Measurements from ENCODE around the gene STIM1.
"Not testable (repeated sequence)": the region's sequence is repeated elsewhere in the genome, so short reads cannot be mapped to it uniquely, and the experiment has no call there.

Gene STIM1

GRCh38 chr11:3886985-3887384, 31.5 kb downstream of the STIM1 start:
- no peak for DNase-seq

GRCh38 chr11:3888876-3889275, 33.4 kb downstream of the STIM1 start:
- DNase-seq, result no peak

DNA sequence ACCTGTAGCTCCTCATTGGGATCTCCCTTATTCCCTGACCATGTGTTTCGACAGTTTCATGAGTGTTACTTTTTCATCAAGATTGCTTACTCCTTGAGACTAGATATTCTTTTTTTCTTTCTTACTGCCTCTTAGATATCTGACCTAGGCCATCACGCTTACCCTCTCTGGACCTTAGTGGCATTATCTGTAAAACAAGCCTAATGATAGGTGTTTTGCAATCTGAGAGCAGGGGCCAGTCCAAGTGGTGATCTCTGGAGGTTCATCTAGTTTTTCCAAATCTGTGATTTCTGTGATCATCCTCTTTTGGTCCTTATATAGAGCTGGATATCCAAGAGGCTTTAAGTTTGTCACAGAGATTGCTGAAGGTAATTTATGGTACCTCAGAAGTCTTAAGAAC, 34.5 kb downstream of the STIM1 start:
- DNase-seq, result no peak

- no peak for DNase-seq
These were observed 35.3 kb downstream of the STIM1 start for GRCh38 chr11:3890806-3891205.

- no peak for DNase-seq
These were observed 36.3 kb downstream of the STIM1 start for GRCh38 chr11:3891751-3892150.

GRCh38 chr11:3892156-3892555, 36.7 kb downstream of the STIM1 start:
- no peak for DNase-seq

DNA sequence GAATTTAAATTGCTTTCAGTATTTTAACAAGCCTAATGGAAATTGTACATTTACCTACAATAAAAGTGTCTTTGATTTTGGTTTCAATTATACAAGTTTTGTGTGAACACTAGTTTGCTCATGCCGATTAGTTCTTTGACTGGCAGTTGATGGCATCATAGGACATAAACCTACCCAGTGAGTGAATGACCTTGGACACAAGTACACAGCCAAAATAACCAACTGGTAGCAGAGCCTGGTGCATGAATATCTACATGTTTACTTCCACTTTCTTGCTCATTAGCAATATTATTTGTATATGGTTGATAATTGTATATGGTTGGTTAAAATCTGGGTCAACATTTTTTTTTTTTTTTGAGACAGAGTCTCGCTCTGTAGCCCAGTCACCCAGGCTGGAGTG, 37.8 kb downstream of the STIM1 start:
- DNase-seq, result no peak

GRCh38 chr11:3894128-3894731, 38.8 kb downstream of the STIM1 start:
- no peak for DNase-seq

DNA sequence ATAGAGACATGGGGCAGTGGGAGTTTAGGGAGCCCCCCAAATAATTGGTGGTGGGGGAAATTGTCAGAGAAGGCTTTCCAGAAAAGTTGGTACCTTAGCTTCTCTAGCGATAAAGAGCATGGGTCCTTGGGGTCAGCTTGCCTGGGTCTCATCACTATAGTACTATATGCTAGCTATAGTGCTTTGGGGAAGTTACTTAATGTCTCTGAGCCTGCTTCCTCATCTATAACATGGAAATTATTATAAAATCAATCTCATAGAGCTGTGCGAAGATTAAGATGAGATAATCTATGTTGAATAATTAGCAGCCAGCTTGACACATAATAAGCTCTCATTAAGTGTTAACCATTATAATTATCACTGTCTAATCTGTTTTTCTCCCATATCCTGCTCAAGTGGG, 41.2 kb downstream of the STIM1 start:
- DNase-seq, result no peak

DNA sequence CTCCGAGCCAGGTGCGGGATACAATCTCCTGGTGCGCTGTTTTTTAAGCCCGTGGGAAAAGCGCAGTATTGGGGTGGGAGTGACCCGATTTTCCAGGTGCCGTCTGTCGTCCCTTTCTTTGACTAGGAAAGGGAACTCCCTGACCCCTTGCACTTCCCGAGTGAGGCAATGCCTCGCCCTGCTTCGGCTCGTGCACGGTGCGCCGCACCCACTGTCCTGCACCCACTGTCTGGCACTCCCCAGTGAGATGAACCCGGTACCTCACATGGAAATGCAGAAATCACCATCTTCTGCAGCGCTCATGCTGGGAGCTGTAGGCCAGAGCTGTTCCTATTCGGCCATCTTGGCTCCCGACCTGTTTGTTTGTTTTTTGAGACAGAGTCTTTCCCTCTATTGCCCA, 44.8 kb downstream of the STIM1 start:
- DNase-seq, result not testable (repeated sequence)

DNA sequence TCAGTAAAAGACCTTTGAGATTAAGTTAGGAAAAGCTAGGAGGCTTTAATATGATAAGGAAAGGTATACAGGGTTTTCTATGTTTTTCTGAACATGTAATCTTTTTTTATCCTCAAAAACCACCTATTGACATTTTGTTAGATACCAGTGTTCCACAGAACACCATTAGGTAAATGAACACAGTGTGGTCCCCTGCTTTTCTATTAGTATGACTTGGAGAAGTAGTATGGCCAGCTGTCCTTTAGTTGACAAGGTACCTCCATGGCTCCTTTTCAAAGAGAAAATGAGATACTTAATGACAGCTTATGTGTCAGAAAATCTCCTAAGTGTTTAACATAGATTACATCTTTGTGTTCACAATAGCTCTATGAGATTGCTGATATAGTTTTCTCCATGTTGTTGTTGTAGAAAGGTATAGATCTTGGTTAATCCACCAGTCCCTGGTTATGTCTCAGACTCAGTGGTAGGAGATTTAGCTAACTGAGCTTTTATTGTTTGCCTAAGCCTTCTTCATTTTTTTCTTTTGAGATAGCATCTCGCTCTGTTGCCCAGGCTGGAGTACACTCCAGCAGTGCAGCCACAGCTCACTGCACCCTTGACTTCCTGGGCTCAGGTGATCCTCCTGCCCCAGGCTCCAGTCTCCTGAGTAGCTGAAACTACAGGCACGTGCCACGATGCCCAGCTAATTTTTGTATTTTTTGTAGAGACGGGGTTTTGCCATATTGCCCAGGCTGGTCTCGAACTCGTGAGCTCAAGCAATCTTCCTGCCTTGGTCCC, 46.0 kb downstream of the STIM1 start:
- DNase-seq, result no peak

DNA sequence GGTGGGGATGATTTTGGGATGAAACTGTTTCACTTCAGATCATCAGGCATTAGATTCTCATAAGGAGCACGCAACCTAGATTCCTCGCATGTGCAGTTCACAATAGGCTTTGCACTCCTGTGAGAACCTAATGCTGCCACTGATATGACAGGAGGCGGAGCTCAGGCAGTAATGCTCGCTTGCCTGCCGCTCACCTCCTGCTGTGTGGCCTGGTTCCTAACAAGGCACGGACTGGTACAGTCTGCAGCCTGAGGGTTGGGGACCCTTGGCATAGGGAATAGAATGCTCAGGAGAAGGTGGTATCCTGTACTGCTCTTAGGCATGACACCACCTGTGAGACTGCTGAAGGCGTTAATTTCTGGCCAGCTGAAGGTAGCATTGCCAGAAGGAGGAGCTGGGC, 47.0 kb downstream of the STIM1 start:
- DNase-seq, result no peak

- DNase-seq, result no peak
These were observed 47.9 kb downstream of the STIM1 start for GRCh38 chr11:3903207-3903896.

GRCh38 chr11:3904228-3904627, 48.8 kb downstream of the STIM1 start:
- DNase-seq, result no peak

GRCh38 chr11:3905080-3905953, 49.9 kb downstream of the STIM1 start:
- DNase-seq, result no peak

- DNase-seq, result no peak
These were observed 50.7 kb downstream of the STIM1 start for GRCh38 chr11:3906166-3906565.

DNA sequence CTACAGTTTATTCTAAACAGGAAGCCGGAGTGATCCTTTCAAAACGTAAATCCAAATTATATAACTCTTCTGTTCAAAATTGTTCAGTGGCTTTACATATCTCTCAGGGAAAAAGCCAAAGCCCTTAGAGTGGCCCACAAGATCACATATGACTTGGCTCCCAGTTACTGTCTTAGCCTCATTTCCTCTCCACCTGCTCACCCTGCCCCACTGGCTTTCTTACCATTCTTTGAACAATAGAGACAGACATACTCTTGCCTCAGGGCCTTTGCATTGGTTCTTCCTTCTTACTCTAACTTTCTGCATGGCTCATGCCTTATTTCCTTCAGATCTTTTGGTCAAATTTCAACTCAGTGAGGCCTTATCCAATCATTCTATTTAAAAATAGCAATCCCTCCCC, 52.1 kb downstream of the STIM1 start:
- DNase-seq, result no peak

- DNase-seq, result no peak
These were observed 54.4 kb downstream of the STIM1 start for GRCh38 chr11:3909901-3910300.

DNA sequence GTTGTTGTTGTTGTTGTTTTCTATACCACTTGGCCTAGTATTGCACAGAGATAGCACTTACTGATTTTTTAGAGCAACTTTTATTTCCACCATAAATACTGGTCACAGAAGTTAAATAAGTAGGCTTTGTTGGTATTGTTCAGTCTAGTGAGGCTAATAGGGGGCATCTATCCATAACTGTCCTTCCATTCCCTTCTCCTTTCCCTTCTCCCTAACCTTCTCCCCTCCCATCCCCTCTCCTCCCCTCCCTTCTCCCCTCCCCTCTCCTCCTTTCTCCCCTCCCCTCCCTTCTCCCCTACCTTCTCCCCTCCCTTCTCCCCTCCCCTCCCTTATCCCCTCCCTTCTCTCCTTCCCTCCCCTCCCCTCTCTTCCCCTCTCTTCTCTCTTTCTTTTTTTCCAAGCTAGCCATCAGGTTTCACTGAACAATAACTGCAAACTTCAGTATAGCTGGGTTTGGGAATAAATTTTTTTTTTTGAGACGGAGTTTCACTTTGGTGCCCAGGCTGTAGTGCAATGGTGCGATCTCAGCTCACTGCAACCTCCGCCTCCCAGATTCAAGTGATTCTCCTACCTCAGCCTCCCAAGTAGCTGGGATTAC, 56.5 kb downstream of the STIM1 start:
- DNase-seq, result no peak

DNA sequence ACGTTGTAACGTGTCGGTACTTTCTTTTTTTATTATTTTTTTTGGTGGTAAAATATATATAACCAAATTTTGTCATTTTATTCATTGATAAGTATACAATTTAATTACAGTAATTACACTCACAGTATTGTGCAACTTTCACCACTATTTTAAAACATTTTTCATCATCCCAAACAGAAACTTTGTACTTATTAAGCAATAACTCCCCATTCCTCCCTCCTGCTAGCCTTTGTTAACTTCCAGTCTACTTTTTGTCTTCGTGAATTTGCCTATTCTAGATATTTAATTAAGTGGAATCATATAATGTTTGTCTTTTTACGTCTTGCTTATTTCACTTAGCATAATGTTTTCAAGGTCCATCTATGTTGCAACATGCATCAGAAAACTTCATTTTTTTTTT, 58.5 kb downstream of the STIM1 start:
- no peak for DNase-seq

GRCh38 chr11:3914805-3915204, 59.3 kb downstream of the STIM1 start:
- DNase-seq, result no peak

- no peak for DNase-seq
These were observed 61.5 kb downstream of the STIM1 start for GRCh38 chr11:3916962-3917361.
